ENCODE data around the gene NHS. TPM values are rescaled to one million over a fixed set of nuclear protein-coding genes. Genes with fewer than 3 reads are reported as not detected.
A peak's percentile ranks its signal among the peaks of the same experiment; 100 is the strongest.

The NHS gene
- total RNA-seq, 4 donors from 2014 or later, result 2.4 to 5.4 (median 4.0) TPM

DNA sequence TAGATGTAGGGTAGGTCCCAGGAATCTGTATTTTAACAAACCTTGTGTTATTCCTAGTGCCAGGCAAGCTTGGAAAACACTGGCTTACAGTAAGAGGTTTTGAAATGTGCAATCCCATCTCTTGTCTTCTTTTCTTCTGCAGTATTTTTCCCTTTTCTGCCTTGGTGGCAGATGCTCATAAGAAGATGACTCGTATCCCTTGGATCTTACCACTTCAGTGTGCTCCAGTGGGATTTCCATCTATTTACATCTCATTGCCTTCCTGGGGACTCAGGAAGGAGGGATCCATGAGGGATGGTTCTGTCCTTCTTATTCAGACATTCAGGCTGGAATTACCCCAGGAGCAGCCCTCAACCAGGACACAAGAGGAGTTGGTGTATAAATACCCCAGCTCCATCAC, 136.6 kb downstream of the NHS start:
- no peak for TF ChIP-seq POLR2A (IDR thresholded peaks at IDR 0.05)
- TF ChIP-seq, protein P1, sequence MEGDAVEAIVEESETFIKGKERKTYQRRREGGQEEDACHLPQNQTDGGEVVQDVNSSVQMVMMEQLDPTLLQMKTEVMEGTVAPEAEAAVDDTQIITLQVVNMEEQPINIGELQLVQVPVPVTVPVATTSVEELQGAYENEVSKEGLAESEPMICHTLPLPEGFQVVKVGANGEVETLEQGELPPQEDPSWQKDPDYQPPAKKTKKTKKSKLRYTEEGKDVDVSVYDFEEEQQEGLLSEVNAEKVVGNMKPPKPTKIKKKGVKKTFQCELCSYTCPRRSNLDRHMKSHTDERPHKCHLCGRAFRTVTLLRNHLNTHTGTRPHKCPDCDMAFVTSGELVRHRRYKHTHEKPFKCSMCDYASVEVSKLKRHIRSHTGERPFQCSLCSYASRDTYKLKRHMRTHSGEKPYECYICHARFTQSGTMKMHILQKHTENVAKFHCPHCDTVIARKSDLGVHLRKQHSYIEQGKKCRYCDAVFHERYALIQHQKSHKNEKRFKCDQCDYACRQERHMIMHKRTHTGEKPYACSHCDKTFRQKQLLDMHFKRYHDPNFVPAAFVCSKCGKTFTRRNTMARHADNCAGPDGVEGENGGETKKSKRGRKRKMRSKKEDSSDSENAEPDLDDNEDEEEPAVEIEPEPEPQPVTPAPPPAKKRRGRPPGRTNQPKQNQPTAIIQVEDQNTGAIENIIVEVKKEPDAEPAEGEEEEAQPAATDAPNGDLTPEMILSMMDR (IDR thresholded peaks at IDR 0.05), result no peak
- WGBS, 2 donors, result 75 to 87% methylated on average over 1 of the region's 1 CpG
- intact Hi-C loops (cut with DNase I; ENCODE audit: low total_unique reads), result no loop called here
- no peak overlapping the region for H3K4me3 ChIP-seq (ENCODE audit: low read depth, poor library complexity, severe bottlenecking)
- DNase-seq (ENCODE audit: low spot score in 2 of 2), result no peak

DNA sequence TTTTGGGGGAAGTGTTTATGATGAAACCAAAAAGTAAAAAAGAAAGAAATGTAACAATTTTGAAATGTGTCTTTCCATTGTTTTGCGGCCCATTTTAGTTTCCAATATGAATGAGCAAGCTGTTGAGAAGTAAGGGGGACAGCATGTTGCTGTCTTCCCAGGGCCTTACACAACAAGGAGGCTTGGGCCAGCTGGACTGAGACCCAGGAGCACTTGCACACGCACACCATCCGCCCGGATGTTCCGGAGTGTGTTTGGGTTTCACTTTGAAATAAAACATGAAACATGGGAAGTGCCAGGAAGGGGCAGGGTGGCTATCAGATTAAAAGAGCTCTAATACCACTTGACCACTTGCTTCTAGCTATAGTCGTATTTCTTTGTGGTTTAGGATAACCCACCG, 144.4 kb downstream of the NHS start:
- intact Hi-C loops (cut with DNase I; ENCODE audit: low total_unique reads), result no loop called here
- no peak overlapping the region for H3K4me3 ChIP-seq (ENCODE audit: low read depth, poor library complexity, severe bottlenecking)
- DNase-seq (ENCODE audit: low spot score in 2 of 2), result peak in 1 of 2 donors; percentile 89
- WGBS, 2 donors, result 51 to 59% methylated on average over 7 of the region's 7 CpGs
- TF ChIP-seq, protein P1 (IDR thresholded peaks at IDR 0.05), result no peak
- no peak for TF ChIP-seq POLR2A (IDR thresholded peaks at IDR 0.05)

DNA sequence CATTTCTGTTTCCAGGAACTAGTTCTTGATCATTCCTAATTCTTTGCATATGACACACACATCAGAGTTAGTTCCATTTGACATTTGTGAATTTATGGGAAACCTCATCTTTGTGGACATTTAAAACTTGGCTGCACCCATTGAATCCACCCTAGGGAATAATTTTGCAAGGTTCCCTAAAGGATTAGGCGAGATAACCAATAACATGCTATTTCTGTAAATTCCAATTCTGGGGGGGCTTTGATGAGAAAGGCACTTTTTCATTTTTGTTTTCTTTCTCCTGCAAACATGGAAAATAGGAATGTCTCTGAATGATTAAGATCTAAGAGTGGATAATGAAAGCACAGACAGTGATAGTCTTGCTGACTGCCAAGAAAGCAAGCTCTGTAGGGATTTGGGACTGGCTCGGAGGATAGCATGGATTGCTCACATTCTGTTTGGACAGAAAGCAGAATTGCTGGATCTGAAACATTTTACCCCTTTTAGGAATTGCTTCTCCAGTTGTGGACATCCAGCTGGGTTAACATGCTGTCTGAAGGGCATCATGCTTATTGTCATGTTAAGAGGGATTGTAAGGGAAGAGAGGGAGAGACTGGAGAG, 145.1 kb downstream of the NHS start:
- TF ChIP-seq POLR2A (IDR thresholded peaks at IDR 0.05), result no peak
- TF ChIP-seq, protein P1 (IDR thresholded peaks at IDR 0.05), result no peak
- intact Hi-C loops (cut with DNase I; ENCODE audit: low total_unique reads), result no loop called here
- no peak overlapping the region for H3K4me3 ChIP-seq (ENCODE audit: low read depth, poor library complexity, severe bottlenecking)
- 58 to 60% methylated on average over 2 of the region's 2 CpGs for WGBS, 2 donors
- no peak for DNase-seq (ENCODE audit: low spot score in 2 of 2)

DNA sequence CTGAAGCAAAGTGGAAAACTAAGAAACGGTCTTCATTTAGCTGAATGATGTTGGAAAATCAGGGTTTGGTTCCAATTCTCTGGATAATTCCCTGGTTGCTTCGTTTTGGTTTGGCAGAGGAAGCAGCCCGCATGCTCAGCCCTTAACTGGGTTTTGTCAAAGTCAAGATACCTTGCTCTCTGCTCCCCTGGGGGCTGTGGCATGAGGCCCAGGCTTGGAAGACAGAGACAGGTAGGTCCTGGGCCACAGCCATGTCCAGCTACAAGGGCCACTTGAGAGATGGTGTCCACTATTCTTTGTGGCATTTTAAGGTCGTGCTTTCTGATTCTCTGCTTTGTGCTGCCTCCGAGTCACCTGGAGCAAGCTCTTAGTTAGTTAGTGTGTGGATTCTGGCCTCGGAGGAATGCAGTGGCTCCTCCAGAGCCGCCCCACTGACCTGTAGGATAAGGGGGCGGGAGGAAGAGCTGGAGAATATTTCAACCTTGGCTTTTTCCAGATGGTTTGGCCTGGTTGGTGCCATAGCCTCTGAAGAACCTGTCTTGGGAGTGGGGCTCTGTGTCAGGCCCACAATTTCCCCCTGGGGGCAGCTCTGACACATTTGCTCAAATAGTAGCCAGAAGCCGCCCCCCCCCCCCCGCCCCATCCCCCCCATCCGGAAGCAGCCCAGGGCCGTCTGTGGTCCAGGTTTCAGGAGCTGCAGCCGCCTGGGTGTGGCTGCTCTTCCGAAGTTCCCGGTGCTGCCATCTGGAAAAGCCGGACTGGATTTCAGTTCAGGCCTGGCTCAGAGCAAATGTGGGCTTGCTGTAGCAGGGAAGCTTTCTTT, 147.1 kb downstream of the NHS start:
- intact Hi-C loops (cut with DNase I; ENCODE audit: low total_unique reads), result no loop called here
- no peak overlapping the region for H3K4me3 ChIP-seq (ENCODE audit: low read depth, poor library complexity, severe bottlenecking)
- no peak for DNase-seq (ENCODE audit: low spot score in 2 of 2)
- TF ChIP-seq, protein P1 (IDR thresholded peaks at IDR 0.05), result no peak
- TF ChIP-seq POLR2A (IDR thresholded peaks at IDR 0.05), result no peak
- WGBS, 2 donors, result 31 to 43% methylated on average over 11 to 16 of the region's 16 CpGs

DNA sequence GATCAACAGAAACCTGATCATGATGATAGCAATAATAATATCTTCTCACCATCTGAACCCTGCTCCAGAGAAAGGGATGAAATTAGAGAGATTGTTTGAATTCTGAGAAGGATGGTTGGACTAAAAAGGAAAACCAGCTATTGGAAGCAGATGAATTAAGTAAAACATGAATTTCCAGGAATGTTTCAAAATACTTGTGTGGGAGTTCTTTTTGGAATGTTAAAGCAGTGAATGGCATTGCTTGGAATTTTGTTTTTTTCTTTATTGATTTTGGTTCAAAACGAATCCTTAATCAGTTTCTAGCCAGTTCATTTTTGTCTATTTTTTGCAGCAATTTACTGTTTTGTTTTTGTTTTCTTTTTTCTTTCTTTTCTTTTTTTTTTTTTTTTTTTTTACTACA, 150.3 kb downstream of the NHS start:
- intact Hi-C loops (cut with DNase I; ENCODE audit: low total_unique reads), result no loop called here
- DNase-seq (ENCODE audit: low spot score in 2 of 2), result no peak
- 38 to 60% methylated on average over 1 of the region's 1 CpG for WGBS, 2 donors
- H3K4me3 ChIP-seq (ENCODE audit: low read depth, poor library complexity, severe bottlenecking), result no peak overlapping the region
- TF ChIP-seq, protein P1 (IDR thresholded peaks at IDR 0.05), result no peak
